Omental fat pad (tissue), 4 donors: ENCODE measurements around the gene GOLPH3. TPM values are rescaled to one million over a fixed set of nuclear protein-coding genes. Genes with fewer than 3 reads are reported as not detected.

ENCODE experiments used
- ATAC-seq: fragments of 150-250 bp; one replicate; pipeline ENCODE4 v1.9.1; 2016; ENCODE audit warnings: mild to moderate bottlenecking, moderate library complexity; ENCODE audit not compliant: low FRiP score
- DNase-seq: peaks from one replicate; pipeline ENCODE4 v3.0.0-alpha.2; 2019; ENCODE audit warnings: low spot score
- CTCF ChIP-seq, 3 donors: fragments of 450-650 bp; IDR thresholded peaks; one replicate each; pipeline ENCODE4 v1.5.1; 2016 to 2017; ENCODE audit warnings: antibody characterized with exemption in 3 of 3, mild to moderate bottlenecking in 3 of 3, moderate library complexity in 2 of 3
- total RNA-seq, 4 donors: library from RNA; depleted of rRNA; stranded (reverse); fragments of >200 nt; gene quantifications; one replicate each; pipeline ENCODE4 v1.1.0, GENCODE V29; 2016

GOLPH3 gene
- total RNA-seq, 4 donors from 2014 or later = 75.3 to 87.2 (median 84.0) TPM

GRCh38 chr5:32157078-32157477 lies 17.0 kb downstream of the GOLPH3 start:
- ATAC-seq = no peak
- no peak for DNase-seq
- TF ChIP-seq CTCF (IDR thresholded peaks at IDR 0.05) = no peak

- TF ChIP-seq CTCF (IDR thresholded peaks at IDR 0.05) = no peak
- no peak for DNase-seq
- no peak for ATAC-seq
These were observed 17.5 kb downstream of the GOLPH3 start for GRCh38 chr5:32156635-32157034.

- DNase-seq (no peak), ATAC-seq (no peak)
- no peak for TF ChIP-seq CTCF (IDR thresholded peaks at IDR 0.05)
These were observed 18.9 kb downstream of the GOLPH3 start for GRCh38 chr5:32155211-32155610.

- DNase-seq (no peak), ATAC-seq (no peak)
- no peak for TF ChIP-seq CTCF (IDR thresholded peaks at IDR 0.05)
These were observed 20.4 kb downstream of the GOLPH3 start for GRCh38 chr5:32153723-32154122.

GRCh38 chr5:32151198-32151597 lies 22.9 kb downstream of the GOLPH3 start:
- ATAC-seq = no peak
- no peak for TF ChIP-seq CTCF (IDR thresholded peaks at IDR 0.05)
- DNase-seq = no peak

- DNase-seq (no peak), ATAC-seq (no peak)
- no peak for TF ChIP-seq CTCF (IDR thresholded peaks at IDR 0.05)
These were observed 23.8 kb downstream of the GOLPH3 start for GRCh38 chr5:32150366-32150765.

- ATAC-seq (no peak), DNase-seq (no peak)
- no peak for TF ChIP-seq CTCF (IDR thresholded peaks at IDR 0.05)
These were observed 26.2 kb downstream of the GOLPH3 start for GRCh38 chr5:32147959-32148358.
